Gastrocnemius medialis (tissue), 4 donors: Measurements from ENCODE around the gene HDAC4. TPM values are rescaled to one million over a fixed set of nuclear protein-coding genes. Genes with fewer than 3 reads are reported as not detected.

ENCODE experiments used
- ATAC-seq, 2 donors: fragments of 150-250 bp; one replicate each; pipeline ENCODE4 v1.9.1; 2016
- DNase-seq, 2 donors: peaks; one replicate each; pipeline ENCODE4 v3.0.0-alpha.2; 2019
- H3K27ac ChIP-seq, 4 donors: fragments of 200-600 bp; sonication (generic); 1 replicate in 1 of 4; 2 replicates in 3 of 4; pipeline ENCODE4 v1.5.1; 2016 to 2018; ENCODE audit warnings: mild to moderate bottlenecking in 2 of 4, moderate library complexity in 1 of 4
- H3K27me3 ChIP-seq, 3 donors: fragments of 200-600 bp; sonication (generic) in 2 of 3; 1 replicate in 1 of 3; 2 replicates in 2 of 3; pipeline versions ENCODE4 v1.5.1 to v1.6.0; 2016 to 2019; ENCODE audit warnings: mild to moderate bottlenecking in 1 of 3, moderate library complexity in 1 of 3
- H3K36me3 ChIP-seq, 2 donors: fragments of 200-600 bp; sonication (generic) in 1 of 2; one replicate each; pipeline ENCODE4 v1.5.1; 2017 to 2018
- H3K4me1 ChIP-seq, 2 donors: fragments of 200-600 bp; sonication (generic) in 1 of 2; one replicate each; pipeline ENCODE4 v1.5.1; 2016 to 2017; ENCODE audit warnings: mild to moderate bottlenecking in 2 of 2
- H3K4me3 ChIP-seq, 4 donors: fragments of 200-600 bp; sonication (generic) in 3 of 4; 1 replicate in 1 of 4; 2 replicates in 3 of 4; pipeline ENCODE4 v1.5.1; 2016 to 2019; ENCODE audit warnings: mild to moderate bottlenecking in 2 of 4
- H3K9me3 ChIP-seq, 3 donors: fragments of 200-600 bp; sonication (generic) in 2 of 3; 1 replicate in 1 of 3; 2 replicates in 2 of 3; pipeline ENCODE4 v1.5.1; 2016 to 2019
- CTCF ChIP-seq, 5 experiments: fragments of 450-650 bp in 3 of 5; fragments of 200-600 bp in 2 of 5; sonication (generic) in 2 of 5; IDR thresholded peaks in 4 of 5; conservative IDR thresholded peaks in 1 of 5; 1 replicate in 4 of 5; 2 replicates in 1 of 5; pipeline ENCODE4 v1.5.1; 2016 to 2019; ENCODE audit warnings: antibody characterized with exemption in 5 of 5, mild to moderate bottlenecking in 3 of 5, moderate library complexity in 3 of 5
- POLR2A ChIP-seq, 2 donors: fragments of 450-650 bp; IDR thresholded peaks; one replicate each; pipeline ENCODE4 v1.6.1; 2017; ENCODE audit warnings: antibody characterized with exemption in 2 of 2, mild to moderate bottlenecking in 2 of 2, moderate library complexity in 2 of 2
- in situ Hi-C, 4 donors: fragments of 200-750 bp; cut with MboI; loops; one replicate each; pipeline versions ENCODE4 v1.15.0 to v1.8.0; 2017; ENCODE audit warnings: low sequenced_read_pairs in 4 of 4
- intact Hi-C: fragments of 100-400 bp; cut with DNase I; formaldehyde crosslinking; loops from one replicate; pipeline ENCODE4 v1.15.1; 2023; ENCODE audit warnings: low total_unique reads
- total RNA-seq, 4 donors: library from RNA; depleted of rRNA; stranded (reverse); fragments of >200 nt; gene quantifications; one replicate each; pipeline versions ENCODE4 v1.1.0 to v1.2.3, GENCODE V29; 2016

HDAC4 gene
- total RNA-seq, 4 donors from 2014 or later: 23.6 to 257 (median 119) TPM

GRCh38 chr2:239165206-239165831 lies 235.5 kb downstream of the HDAC4 start:
- ATAC-seq (no peak), DNase-seq (peak in 1 of 2 donors; percentile 11)
- Histone ChIP-seq H3K36me3 (peaks cover 0 to 41% of the 10 kb centered on the region in 2 donors), H3K4me1 (peaks cover 0 to 7% of the 10 kb centered on the region in 2 donors), H3K27me3 (no peaks in the 10 kb centered on the region), H3K27ac (peak overlapping the region in 3 of 4 donors; percentile 22 to 33 (median 32)), H3K9me3 (no peaks in the 10 kb centered on the region), H3K4me3 (no peak overlapping the region)
- TF ChIP-seq CTCF (IDR thresholded peaks at IDR 0.05 in 4 of 5, conservative IDR thresholded peaks at IDR 0.05 in 1 of 5): no peak
- no peak for TF ChIP-seq POLR2A (IDR thresholded peaks at IDR 0.05)
- intact Hi-C loops: no loop called here
- in situ Hi-C loops: no loop called here

- peaks cover 0 to 42% of the 10 kb centered on the region in 2 donors for H3K36me3 ChIP-seq
- no peaks in the 10 kb centered on the region for H3K27me3 ChIP-seq
- no peak overlapping the region for H3K4me3 ChIP-seq
- intact Hi-C loops: no loop called here
- no peak for TF ChIP-seq POLR2A (IDR thresholded peaks at IDR 0.05)
- TF ChIP-seq CTCF (IDR thresholded peaks at IDR 0.05 in 4 of 5, conservative IDR thresholded peaks at IDR 0.05 in 1 of 5): no peak
- H3K4me1 ChIP-seq: peaks cover 0 to 7% of the 10 kb centered on the region in 2 donors
- DNase-seq: no peak
- ATAC-seq: no peak
- in situ Hi-C loops: no loop called here
- H3K27ac ChIP-seq: peak overlapping the region in 3 of 4 donors; percentile 8 to 33 (median 32)
- no peaks in the 10 kb centered on the region for H3K9me3 ChIP-seq
Observed at GRCh38 chr2:239164335-239164871, 236.4 kb downstream of the HDAC4 start.

- DNase-seq (peak in 1 of 2 donors; percentile 12), ATAC-seq (no peak)
- peaks cover 0 to 7% of the 10 kb centered on the region in 2 donors for H3K4me1 ChIP-seq
- no peaks in the 10 kb centered on the region for H3K9me3 ChIP-seq
- H3K27ac ChIP-seq: peak overlapping the region in 1 of 4 donors; percentile 32
- in situ Hi-C loops (no loop called here), intact Hi-C loops (no loop called here)
- no peaks in the 10 kb centered on the region for H3K27me3 ChIP-seq
- no peak for TF ChIP-seq CTCF (IDR thresholded peaks at IDR 0.05 in 4 of 5, conservative IDR thresholded peaks at IDR 0.05 in 1 of 5)
- TF ChIP-seq POLR2A (IDR thresholded peaks at IDR 0.05): no peak
- peaks cover 0 to 42% of the 10 kb centered on the region in 2 donors for H3K36me3 ChIP-seq
- H3K4me3 ChIP-seq: no peak overlapping the region
Observed at GRCh38 chr2:239163688-239164334, 237.0 kb downstream of the HDAC4 start.

- in situ Hi-C loops: no loop called here
- peaks cover 0 to 42% of the 10 kb centered on the region in 2 donors for H3K36me3 ChIP-seq
- TF ChIP-seq POLR2A (IDR thresholded peaks at IDR 0.05): no peak
- no peak for TF ChIP-seq CTCF (IDR thresholded peaks at IDR 0.05 in 4 of 5, conservative IDR thresholded peaks at IDR 0.05 in 1 of 5)
- DNase-seq: peak in 1 of 2 donors; percentile 10
- intact Hi-C loops: no loop called here
- ATAC-seq: no peak
- no peaks in the 10 kb centered on the region for H3K27me3 ChIP-seq
- no peak overlapping the region for H3K4me3 ChIP-seq
- peaks cover 0 to 5% of the 10 kb centered on the region in 2 donors for H3K4me1 ChIP-seq
- peak overlapping the region in 1 of 4 donors; percentile 9 for H3K27ac ChIP-seq
- no peaks in the 10 kb centered on the region for H3K9me3 ChIP-seq
Observed at GRCh38 chr2:239162976-239163687, 237.7 kb downstream of the HDAC4 start.
